ENCODE measurements around the gene AAMDC. TPM values are rescaled to one million over a fixed set of nuclear protein-coding genes. Genes with fewer than 3 reads are reported as not detected.
"Not testable (repeated sequence)": the region's sequence is repeated elsewhere in the genome, so short reads cannot be mapped to it uniquely, and the experiment has no call there.

Gene AAMDC
- total RNA-seq, 6 experiments from 2014 or later: 33.3 to 48.5 (median 39.5) TPM

GRCh38 chr11:77909277-77909676 is 88.3 kb downstream of the AAMDC start:
- no peak overlapping the region for H3K27ac Mint-ChIP-seq
- no peak for TF ChIP-seq CTCF (IDR thresholded peaks at IDR 0.05)
- DNase-seq: no peak
- H3K36me3 Mint-ChIP-seq (ENCODE audit: low read depth): 0 out of 2 replicates have a peak, but pooled peaks cover 3% of the 10 kb centered on the region
- no peaks in the 10 kb centered on the region for H3K9me3 Mint-ChIP-seq
- H3K4me3 Mint-ChIP-seq: no peak overlapping the region
- H3K4me1 Mint-ChIP-seq (ENCODE audit: low read depth): peaks cover 30% of the 10 kb centered on the region
- no peaks in the 10 kb centered on the region for H3K27me3 Mint-ChIP-seq (ENCODE audit: insufficient read depth)

GRCh38 chr11:77910828-77911227 is 89.9 kb downstream of the AAMDC start:
- H3K9me3 Mint-ChIP-seq; H3K27me3 Mint-ChIP-seq (ENCODE audit: insufficient read depth); H3K36me3 Mint-ChIP-seq (ENCODE audit: low read depth); H3K4me3 Mint-ChIP-seq: not testable (repeated sequence)
- H3K27ac Mint-ChIP-seq: peak overlapping the region; percentile 60; the same call in 1 of the 2 replicates
- H3K4me1 Mint-ChIP-seq (ENCODE audit: low read depth): peaks cover 43% of the 10 kb centered on the region
- DNase-seq: peak; percentile 45

GRCh38 chr11:77913608-77914306 is 92.8 kb downstream of the AAMDC start:
- not testable (repeated sequence) for DNase-seq; H3K36me3 Mint-ChIP-seq (ENCODE audit: low read depth); H3K27me3 Mint-ChIP-seq (ENCODE audit: insufficient read depth); H3K9me3 Mint-ChIP-seq
- H3K27ac Mint-ChIP-seq: peak overlapping the region; percentile 82
- H3K4me1 Mint-ChIP-seq (ENCODE audit: low read depth): peaks cover 56% of the 10 kb centered on the region
- H3K4me3 Mint-ChIP-seq: peak overlapping the region; percentile 24; the same call in 1 of the 2 replicates

- not testable (repeated sequence) for H3K27me3 Mint-ChIP-seq (ENCODE audit: insufficient read depth); H3K9me3 Mint-ChIP-seq; H3K36me3 Mint-ChIP-seq (ENCODE audit: low read depth)
- Mint-ChIP-seq H3K4me3 (peak overlapping the region; percentile 46; the same call in 1 of the 2 replicates), H3K4me1 (ENCODE audit: low read depth) (peaks cover 59% of the 10 kb centered on the region), H3K27ac (peak overlapping the region; percentile 82)
- peak; percentile 84 for DNase-seq
Observed at GRCh38 chr11:77914307-77914791, 93.4 kb downstream of the AAMDC start.

- not testable (repeated sequence) for H3K4me3 Mint-ChIP-seq; DNase-seq; H3K9me3 Mint-ChIP-seq; H3K27me3 Mint-ChIP-seq (ENCODE audit: insufficient read depth); H3K36me3 Mint-ChIP-seq (ENCODE audit: low read depth)
- peak overlapping the region; percentile 56; the same call in 1 of the 2 replicates for H3K27ac Mint-ChIP-seq
- H3K4me1 Mint-ChIP-seq (ENCODE audit: low read depth): peaks cover 45% of the 10 kb centered on the region
Observed at GRCh38 chr11:77917713-77918112, 96.8 kb downstream of the AAMDC start.

Other genes with a start within 250 kb of the AAMDC start
- gene AQP11, start 231.2 kb upstream of the AAMDC start, total RNA-seq (2021; fragmentation: NEBNext Ultra II Directional; extraction: Animal tissue kit (Norgen Biotek cat#: 25700)): 1 to 10 TPM; 1.2 to 1.8 (median 1.5) TPM
- 10 to 100 TPM; 91.5 to 98.6 (median 94.7) TPM for gene CLNS1A, start 183.3 kb upstream of the AAMDC start, total RNA-seq (2021; fragmentation: NEBNext Ultra II Directional; extraction: Animal tissue kit (Norgen Biotek cat#: 25700))
- gene RSF1, start 422 bp upstream of the AAMDC start, total RNA-seq (2021; fragmentation: NEBNext Ultra II Directional; extraction: Animal tissue kit (Norgen Biotek cat#: 25700)): 10 to 100 TPM; 44.7 to 59.2 (median 55.3) TPM
- gene INTS4, start 173.5 kb downstream of the AAMDC start, total RNA-seq (2021; fragmentation: NEBNext Ultra II Directional; extraction: Animal tissue kit (Norgen Biotek cat#: 25700)): 10 to 100 TPM; 23.8 to 30.1 (median 28.3) TPM
- 1 to 10 TPM in 2 of 6 experiments, under 1 TPM in 4; 0.17 to 1.5 (median 0.64) TPM for gene KCTD14, start 202.1 kb downstream of the AAMDC start, total RNA-seq (2021; fragmentation: NEBNext Ultra II Directional; extraction: Animal tissue kit (Norgen Biotek cat#: 25700))
- gene THRSP, start 242.7 kb downstream of the AAMDC start, total RNA-seq (2021; fragmentation: NEBNext Ultra II Directional; extraction: Animal tissue kit (Norgen Biotek cat#: 25700)): not detected